SJSA1 (cell line): ENCODE data around the gene TEAD3. TPM values are rescaled to one million over a fixed set of nuclear protein-coding genes. Genes with fewer than 3 reads are reported as not detected.

Experiments used
- DNase-seq, 2 experiments: peaks; one replicate each; pipeline ENCODE4 v3.0.0-alpha.2; 2015 to 2020; ENCODE audit warnings: low spot score in 2 of 2, low read depth in 1 of 2
- H3K27ac ChIP-seq: fragments of 250-450 bp; sonication (Bioruptor Pico); 2 replicates; pipeline ENCODE4 v1.5.1; 2020; ENCODE audit warnings: mild to moderate bottlenecking, moderate library complexity
- H3K27me3 ChIP-seq: fragments of 250-450 bp; sonication (Bioruptor Pico); replicated peaks from 2 replicates; pipeline ENCODE4 v1.5.1; 2020; ENCODE audit warnings: mild to moderate bottlenecking, moderate library complexity
- H3K36me3 ChIP-seq: fragments of 250-450 bp; sonication (Bioruptor Pico); 2 replicates; pipeline ENCODE4 v1.5.1; 2020; ENCODE audit warnings: mild to moderate bottlenecking
- H3K4me1 ChIP-seq: fragments of 250-450 bp; sonication (Bioruptor Pico); replicated peaks from 2 replicates; pipeline ENCODE4 v1.6.1; 2021; ENCODE audit warnings: mild to moderate bottlenecking
- H3K4me3 ChIP-seq: fragments of 250-450 bp; sonication (Bioruptor Pico); 2 replicates; pipeline ENCODE4 v1.5.1; 2020; ENCODE audit warnings: mild to moderate bottlenecking
- H3K9me3 ChIP-seq: fragments of 250-450 bp; sonication (Bioruptor Pico); replicated peaks from 2 replicates; pipeline ENCODE4 v1.5.1; 2020; ENCODE audit warnings: mild to moderate bottlenecking
- total RNA-seq: library from RNA; depleted of rRNA; stranded (reverse); fragments of >200 nt; shearing (Covaris generic); gene quantifications from 2 replicates; pipeline ENCODE4 v1.2.3, GENCODE V29; 2014

TEAD3 gene
- total RNA-seq, 1 experiment from 2014 or later, result 24.4 TPM

DNA sequence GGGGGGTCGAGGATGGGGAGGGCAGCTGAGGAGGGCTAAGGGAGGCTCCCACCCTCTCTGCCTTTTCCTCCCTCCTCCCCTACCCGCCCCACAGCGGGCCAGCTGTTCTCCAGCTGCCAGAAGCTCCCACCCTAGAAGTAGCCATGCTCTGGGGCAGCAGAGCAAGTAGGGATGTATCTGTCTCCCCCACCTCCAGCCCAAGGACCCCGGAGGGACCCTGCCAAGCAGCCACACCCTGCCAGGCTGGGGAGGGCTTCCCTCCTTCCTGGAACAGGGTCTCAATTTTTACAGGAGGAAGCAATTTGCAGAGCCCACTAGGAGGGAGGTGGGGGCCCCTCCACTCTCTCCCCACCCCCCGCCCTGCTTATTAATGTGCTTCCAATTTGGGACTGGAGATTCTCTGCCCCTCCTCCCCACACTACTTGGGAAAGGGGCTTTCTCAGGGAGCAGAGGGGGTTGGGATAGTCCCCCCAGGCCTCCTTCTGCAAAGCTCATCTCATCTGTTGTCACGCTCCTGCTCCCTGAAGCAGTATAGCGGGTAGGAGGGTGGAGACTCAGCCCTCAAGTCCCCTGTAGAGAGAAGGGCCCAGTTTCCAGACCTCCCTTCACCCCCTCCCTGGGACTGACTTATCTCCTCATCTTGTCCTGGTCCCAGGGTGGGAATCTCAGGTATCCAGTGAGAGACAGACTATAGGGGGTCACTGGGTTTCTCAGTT lies 4.5 kb downstream of the TEAD3 start:
- no peak for DNase-seq
- Histone ChIP-seq H3K27ac (no peak overlapping the region), H3K4me1 (peaks cover 91% of the 10 kb centered on the region), H3K36me3 (peaks cover 17% of the 10 kb centered on the region), H3K9me3 (no peaks in the 10 kb centered on the region), H3K4me3 (no peak overlapping the region), H3K27me3 (no peaks in the 10 kb centered on the region)

DNA sequence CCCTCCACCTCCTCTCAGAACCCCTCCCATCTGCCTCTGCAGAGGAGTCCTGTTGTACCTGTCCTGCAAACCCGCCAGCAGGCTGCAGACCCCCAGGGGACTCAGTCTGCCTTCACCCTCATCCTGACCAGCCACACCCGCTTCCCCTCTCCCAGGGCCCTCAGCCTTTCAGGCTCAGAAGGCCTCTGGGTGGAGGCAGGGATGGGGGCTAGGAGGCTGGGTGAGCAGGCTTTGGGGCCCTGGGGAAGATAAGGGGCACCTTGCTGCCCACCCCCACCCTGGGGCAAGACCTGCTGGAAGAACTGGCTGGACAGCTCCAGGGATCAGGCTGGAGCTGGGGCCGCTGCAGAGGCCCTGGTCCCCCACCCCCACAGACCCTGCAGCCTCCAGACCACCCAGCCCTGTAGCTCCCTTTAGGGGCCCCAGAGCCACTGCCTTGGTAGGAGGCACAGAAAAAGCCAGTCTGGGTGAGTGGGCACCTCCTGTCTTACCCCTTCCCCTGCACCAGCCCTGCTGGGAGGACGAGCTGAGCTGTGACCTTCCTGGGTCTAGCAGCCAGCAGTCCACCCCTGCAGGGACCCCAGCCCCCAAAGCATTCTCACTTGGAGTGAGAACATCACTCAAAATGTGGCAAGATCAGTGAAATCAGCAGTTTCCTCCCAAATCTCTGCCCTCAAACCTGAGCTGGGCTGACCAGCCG lies 5.2 kb downstream of the TEAD3 start:
- no peaks in the 10 kb centered on the region for H3K9me3 ChIP-seq
- no peaks in the 10 kb centered on the region for H3K27me3 ChIP-seq
- H3K36me3 ChIP-seq, result peaks cover 14% of the 10 kb centered on the region
- no peak overlapping the region for H3K27ac ChIP-seq
- peaks cover 92% of the 10 kb centered on the region for H3K4me1 ChIP-seq
- no peak overlapping the region for H3K4me3 ChIP-seq
- no peak for DNase-seq

DNA sequence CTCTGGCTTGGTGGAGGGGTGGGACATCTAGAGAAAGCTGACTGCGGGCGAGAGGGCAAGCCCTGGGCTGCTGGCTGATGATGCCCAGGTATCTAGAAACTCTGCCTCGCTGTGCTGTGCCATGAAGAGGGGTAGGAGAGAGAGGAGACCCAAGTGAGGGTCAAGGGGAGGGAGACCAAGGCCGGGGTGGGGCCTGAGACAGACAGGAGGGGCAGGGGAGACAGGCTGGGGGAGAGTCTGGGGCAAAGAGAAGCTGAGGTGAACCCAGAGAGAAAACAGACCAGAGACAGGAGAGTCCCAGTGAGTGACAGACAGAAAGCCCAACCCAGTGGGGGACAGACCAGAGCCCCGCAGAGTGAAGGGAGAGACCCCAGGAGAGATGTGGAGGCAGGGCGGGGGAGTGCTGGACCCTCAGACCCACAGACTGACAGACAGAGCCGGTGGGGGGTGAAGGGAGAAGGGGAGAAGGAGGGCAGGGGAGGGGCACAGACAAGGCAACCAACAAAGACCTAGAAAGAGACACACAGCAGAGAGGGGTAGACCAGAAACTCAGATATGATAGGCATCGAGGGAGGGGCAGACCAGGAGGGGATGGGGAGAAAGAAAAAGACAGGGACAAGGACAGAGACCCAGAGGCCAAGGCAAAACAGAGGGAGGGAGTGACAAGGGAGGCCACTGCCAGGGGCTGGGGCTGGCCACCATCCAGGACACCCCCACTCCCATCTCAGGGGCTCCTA lies 5.9 kb downstream of the TEAD3 start:
- peaks cover 19% of the 10 kb centered on the region for H3K36me3 ChIP-seq
- H3K27ac ChIP-seq, result no peak overlapping the region; the same call in 1 of the 2 replicates
- H3K4me3 ChIP-seq, result no peak overlapping the region
- no peaks in the 10 kb centered on the region for H3K27me3 ChIP-seq
- peaks cover 97% of the 10 kb centered on the region for H3K4me1 ChIP-seq
- DNase-seq, result no peak
- H3K9me3 ChIP-seq, result no peaks in the 10 kb centered on the region

DNA sequence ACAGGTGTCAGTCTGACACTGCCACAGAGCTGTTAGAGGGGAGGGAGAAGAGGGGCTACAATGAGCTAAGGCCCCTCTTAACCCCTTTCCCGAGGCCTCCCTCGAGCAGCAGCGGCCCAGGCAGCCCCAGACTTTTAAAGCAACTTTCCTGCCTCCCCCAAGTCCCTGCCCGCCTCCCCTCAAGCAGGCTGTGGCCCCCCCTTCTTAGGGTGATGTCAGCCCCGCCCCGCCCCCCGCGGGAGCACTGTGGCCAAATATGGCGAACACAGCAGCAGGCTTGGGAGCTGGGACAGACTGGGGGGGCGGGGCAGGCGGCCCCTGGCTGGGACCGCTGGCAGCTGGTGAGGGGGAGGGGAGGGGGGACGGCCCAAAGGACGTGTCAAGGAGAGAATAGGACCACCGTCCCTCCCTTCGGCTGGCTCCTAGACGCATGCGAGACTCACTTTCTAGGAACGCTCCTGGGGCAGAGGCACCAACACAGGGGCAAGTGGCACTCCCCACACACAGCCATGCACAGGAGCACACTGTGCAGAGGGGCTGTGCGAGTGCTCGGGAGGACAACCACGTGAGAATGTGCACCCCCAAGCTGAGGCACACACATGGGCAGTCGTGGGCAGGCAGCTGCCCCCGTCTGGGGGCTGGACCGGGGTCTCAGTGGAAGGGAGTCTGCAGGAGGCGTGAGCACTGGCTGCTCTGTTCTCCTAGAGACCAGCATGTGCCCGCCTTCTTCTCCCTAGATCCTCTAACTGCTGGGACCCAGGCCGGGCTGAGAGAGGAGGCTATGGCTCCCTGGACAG lies 6.7 kb downstream of the TEAD3 start:
- DNase-seq, result peak; percentile 71 to 97
- H3K27ac ChIP-seq, result peak overlapping the region; percentile 55
- no peaks in the 10 kb centered on the region for H3K9me3 ChIP-seq
- peaks cover 97% of the 10 kb centered on the region for H3K4me1 ChIP-seq
- peaks cover 22% of the 10 kb centered on the region for H3K36me3 ChIP-seq
- no peaks in the 10 kb centered on the region for H3K27me3 ChIP-seq
- no peak overlapping the region for H3K4me3 ChIP-seq

DNA sequence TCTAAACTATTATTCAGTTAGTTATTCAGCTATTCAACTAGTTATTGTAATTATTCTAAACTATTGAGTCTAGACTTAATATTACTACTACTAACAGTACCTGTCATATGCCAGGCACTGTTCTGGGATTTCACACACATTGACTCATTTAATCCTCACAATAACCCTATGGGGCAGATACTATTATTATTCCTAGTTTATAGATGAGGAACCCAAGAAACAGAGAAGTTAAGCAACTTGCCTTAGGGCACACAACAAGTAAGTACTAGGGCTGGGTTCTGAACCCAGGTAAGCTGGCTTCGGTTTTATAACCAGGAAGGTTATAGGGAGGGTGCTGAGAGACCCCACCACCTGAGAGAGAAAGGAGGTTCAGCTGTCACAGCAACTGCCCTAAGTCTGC lies 7.8 kb downstream of the TEAD3 start:
- Histone ChIP-seq H3K4me3 (no peak overlapping the region), H3K36me3 (peaks cover 33% of the 10 kb centered on the region), H3K9me3 (no peaks in the 10 kb centered on the region), H3K27me3 (no peaks in the 10 kb centered on the region), H3K27ac (no peak overlapping the region), H3K4me1 (peaks cover 94% of the 10 kb centered on the region)
- no peak for DNase-seq

DNA sequence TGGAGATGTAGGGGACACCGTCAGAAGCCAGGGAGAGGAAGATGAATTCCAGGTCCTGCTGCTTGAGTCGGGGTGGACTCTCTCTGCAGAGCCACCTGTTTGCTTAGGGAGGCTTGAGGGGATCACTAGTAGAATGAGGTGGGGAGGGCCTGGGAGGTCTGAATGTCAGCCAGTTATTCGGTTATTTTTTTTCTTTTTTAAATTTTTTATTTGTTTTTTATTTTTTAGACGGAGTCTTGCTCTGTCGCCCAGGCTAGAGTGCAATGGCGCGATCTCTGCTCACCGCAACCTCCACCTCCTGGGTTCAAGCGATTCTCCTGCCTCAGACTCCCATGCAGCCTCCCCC lies 8.4 kb downstream of the TEAD3 start:
- peaks cover 31% of the 10 kb centered on the region for H3K36me3 ChIP-seq
- no peak for DNase-seq
- H3K4me3 ChIP-seq, result no peak overlapping the region
- H3K27ac ChIP-seq, result no peak overlapping the region
- peaks cover 88% of the 10 kb centered on the region for H3K4me1 ChIP-seq
- H3K27me3 ChIP-seq, result no peaks in the 10 kb centered on the region
- no peaks in the 10 kb centered on the region for H3K9me3 ChIP-seq

DNA sequence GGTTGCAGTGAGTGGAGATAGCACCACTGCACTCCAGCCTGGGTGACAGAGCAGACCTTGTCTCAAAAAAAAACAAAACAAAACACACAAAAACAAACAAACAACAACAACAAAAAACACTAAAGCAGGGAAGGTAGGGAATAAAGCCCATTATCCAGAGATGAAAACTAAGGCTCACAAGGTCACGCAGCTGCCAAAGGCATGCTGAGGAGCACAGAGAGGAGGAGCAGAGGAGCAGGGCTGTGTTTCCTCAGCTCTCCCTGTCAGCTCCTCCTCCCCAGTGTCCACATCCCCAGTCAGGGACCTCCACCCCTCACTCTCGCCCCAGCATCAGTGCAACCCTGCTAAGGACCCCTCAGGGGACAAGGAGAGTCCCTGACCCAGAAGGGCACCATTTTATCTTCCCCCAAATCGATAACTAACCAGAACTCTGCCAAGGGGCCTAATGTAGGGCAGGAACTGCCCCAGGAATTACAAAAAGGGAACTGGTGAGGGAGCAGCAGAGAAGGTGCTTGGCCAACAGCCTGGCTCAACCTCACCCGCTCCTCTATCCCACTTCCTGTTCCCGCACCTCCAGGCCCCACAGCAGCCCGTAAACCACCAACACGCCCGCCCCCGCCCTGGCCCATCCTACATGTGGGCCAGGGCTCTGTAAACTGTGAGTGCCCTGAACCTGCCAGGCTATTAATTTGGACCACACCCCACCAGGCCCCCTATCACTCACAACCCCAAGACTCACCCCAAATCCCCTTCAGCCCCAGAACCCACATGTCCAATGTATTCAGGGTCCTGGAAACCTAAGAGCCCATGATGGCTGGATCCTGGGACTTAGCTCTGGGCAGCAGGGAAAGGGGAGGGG lies 9.0 kb downstream of the TEAD3 start:
- DNase-seq, result no peak
- no peak overlapping the region for H3K4me3 ChIP-seq
- peaks cover 33% of the 10 kb centered on the region for H3K36me3 ChIP-seq
- H3K4me1 ChIP-seq, result peaks cover 82% of the 10 kb centered on the region
- H3K9me3 ChIP-seq, result no peaks in the 10 kb centered on the region
- H3K27ac ChIP-seq, result peak overlapping the region; percentile 28; the same call in 1 of the 2 replicates
- no peaks in the 10 kb centered on the region for H3K27me3 ChIP-seq

DNA sequence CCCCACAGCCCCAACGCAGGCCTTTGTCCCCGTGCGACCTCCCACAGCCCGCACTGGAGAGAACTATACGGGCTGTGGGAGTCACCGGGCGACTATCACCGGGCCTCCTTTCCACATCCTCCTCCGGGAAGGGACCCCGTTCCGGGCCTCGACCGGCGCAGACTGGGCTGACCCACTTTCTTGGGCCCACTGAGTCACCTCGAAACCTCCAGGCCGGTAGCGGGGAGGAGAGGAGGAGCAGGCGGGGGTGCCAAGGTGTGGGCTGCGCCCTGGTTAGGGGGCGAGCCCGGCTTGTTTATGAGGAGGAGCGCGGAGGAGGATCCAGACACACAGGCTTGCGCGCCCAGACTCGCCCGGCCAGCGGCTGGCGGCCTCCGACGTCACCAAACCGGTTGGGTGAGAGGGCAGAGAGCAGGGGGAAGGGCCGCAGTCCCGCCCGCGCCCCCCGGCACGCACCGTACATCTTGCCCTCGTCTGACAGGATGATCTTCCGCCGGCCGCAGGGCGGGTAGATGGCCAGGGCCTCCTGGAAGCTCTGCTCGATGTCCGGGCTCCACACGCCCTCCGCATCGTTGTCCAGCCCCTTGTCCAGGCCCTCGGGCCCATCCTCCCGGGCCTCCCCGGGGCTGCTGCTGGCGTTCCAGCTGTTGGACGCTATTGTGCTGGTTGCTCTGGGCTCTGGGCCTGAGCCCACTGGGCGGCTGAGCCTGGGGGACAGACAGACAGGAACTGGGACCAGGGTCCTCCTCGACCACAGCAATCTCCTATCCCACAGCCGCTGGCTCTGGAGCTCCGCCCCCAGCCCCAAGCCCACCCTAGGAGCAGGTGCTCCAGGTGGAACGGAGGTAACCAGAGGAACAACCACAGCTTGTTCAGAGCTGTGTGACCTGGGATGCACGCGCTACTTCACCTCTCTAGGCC lies 10.6 kb downstream of the TEAD3 start:
- Histone ChIP-seq H3K27ac (peak overlapping the region; percentile 93), H3K4me1 (peaks cover 66% of the 10 kb centered on the region), H3K36me3 (peaks cover 46% of the 10 kb centered on the region), H3K4me3 (no peak overlapping the region), H3K27me3 (no peaks in the 10 kb centered on the region), H3K9me3 (no peaks in the 10 kb centered on the region)
- DNase-seq, result no peak

DNA sequence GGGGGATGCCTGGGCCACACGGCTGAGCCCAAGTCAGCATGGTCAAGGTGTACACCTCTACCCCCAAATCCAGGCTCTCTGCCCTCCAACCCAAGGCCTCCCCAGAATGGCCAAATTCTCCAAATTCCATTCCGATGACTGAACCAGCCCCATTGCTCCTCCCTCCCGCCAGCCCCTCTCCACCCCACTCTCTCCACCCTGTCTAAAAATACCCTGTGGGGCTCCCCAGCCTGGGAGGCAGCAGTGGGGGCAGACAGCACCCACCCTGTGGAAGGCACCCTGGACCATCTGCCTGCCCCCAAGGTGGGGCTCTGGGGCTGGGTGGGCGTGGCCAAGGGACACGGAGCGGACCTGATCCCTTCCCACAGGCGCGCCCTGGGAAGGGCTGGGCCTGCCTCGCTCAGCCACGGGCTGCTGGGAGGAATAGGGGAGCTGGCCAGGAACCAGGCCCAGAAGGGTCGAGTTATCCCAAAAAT lies 11.4 kb downstream of the TEAD3 start:
- Histone ChIP-seq H3K4me1 (peaks cover 58% of the 10 kb centered on the region), H3K27ac (peak overlapping the region; percentile 93), H3K9me3 (no peaks in the 10 kb centered on the region), H3K36me3 (peaks cover 52% of the 10 kb centered on the region), H3K27me3 (no peaks in the 10 kb centered on the region), H3K4me3 (no peak overlapping the region)
- DNase-seq, result peak; percentile 95 to 97

DNA sequence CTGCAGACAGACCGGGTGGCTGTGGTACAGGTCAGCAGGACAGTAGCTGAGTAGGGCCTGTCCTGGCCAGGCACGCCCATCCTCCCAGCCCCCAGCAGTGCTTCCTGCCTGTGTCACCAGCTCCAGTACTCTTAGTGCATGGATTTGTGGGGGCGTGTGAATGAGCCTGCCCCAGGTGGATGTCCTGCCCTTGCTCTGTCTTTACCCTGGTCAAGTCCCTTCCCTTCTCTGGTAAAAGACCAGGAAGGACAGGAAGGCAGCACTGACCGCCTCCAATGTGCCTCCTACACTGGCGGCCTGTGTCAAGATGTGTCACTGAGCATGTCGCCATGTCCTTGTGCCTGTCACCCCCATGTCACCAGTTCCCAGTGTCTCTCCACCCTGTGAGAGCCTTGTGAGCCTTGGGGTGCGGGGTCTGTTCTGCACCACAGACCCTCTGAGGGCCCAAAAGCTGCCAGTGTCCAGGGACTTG lies 11.9 kb downstream of the TEAD3 start:
- Histone ChIP-seq H3K36me3 (peaks cover 57% of the 10 kb centered on the region), H3K27me3 (no peaks in the 10 kb centered on the region), H3K27ac (peak overlapping the region; percentile 93), H3K4me3 (no peak overlapping the region), H3K9me3 (no peaks in the 10 kb centered on the region), H3K4me1 (peaks cover 53% of the 10 kb centered on the region)
- DNase-seq, result peak in 1 of 2 experiments; percentile 73

DNA sequence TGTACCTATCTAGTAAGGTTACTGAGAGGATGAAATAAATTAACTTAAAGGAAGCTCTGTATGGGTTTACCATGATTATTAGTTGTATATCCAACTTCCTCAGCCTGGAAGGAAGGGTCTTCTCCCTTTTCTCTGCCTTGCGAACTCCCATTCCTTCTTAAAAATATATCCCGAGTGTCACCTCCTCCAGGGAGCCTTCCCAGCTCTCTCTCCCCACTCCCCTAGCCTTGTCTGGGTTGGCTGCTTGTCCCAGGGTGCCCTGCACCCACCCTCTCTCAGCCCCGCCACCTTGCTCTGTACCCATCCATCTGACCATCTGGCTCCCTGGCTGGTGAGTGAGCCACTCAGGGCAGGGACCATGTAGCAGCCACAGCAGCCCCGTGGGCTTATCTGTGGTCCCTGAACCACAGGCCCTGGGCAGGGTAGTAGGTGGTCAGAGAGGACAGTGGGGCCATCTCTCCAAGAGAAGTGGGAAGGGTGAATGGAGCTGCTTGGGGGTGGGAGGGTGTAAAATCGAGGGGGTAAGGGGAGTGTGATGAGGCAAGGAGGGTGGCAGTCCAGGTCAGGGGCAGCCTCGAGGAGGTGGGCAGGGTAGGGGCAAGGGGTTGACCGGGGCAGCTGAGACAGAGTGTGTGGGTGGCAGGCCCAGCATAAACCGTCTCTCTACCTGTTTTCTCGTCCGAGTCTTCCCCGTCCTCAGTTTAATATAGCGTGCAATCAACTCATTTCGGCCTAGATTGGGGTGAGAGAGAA lies 12.8 kb downstream of the TEAD3 start:
- Histone ChIP-seq H3K4me1 (peaks cover 44% of the 10 kb centered on the region), H3K36me3 (peaks cover 65% of the 10 kb centered on the region), H3K27me3 (no peaks in the 10 kb centered on the region), H3K9me3 (no peaks in the 10 kb centered on the region), H3K4me3 (no peak overlapping the region), H3K27ac (peak overlapping the region; percentile 93; the same call in 1 of the 2 replicates)
- no peak for DNase-seq
